ENCODE measurements around the gene BMPR1A.

- no peak for TF ChIP-seq CTCF (conservative IDR thresholded peaks at IDR 0.05)
- TF ChIP-seq ZFX (IDR thresholded peaks at IDR 0.05) = no peak
These were observed 84.1 kb downstream of the BMPR1A start for GRCh38 chr10:86840498-86840897.

Measured in C4-2B (cell line).